SK-N-SH treated with all-trans-retinoic acid at 6 μM for 48 hours (cell line): Measurements from ENCODE around the gene DHX8.
"Not testable (repeated sequence)": the region's sequence is repeated elsewhere in the genome, so short reads cannot be mapped to it uniquely, and the experiment has no call there.

Source experiments
- GLIS3 ChIP-seq: fragments of 250-450 bp; sonication (Bioruptor Pico); IDR thresholded peaks from 2 replicates; pipeline ENCODE4 v1.5.0; 2020; ENCODE audit warnings: mild to moderate bottlenecking, moderate library complexity
- ZNF8 ChIP-seq: fragments of 450-650 bp; formaldehyde crosslinking; IDR thresholded peaks from 2 replicates; pipeline ENCODE4 v1.5.0; 2020; ENCODE audit warnings: mild to moderate bottlenecking, moderate library complexity

GRCh38 chr17:43451741-43452140 lies 32.0 kb upstream of the DHX8 start:
- not testable (repeated sequence) for TF ChIP-seq GLIS3 (CRISPR knock-in tag); ZNF8
